CD4-positive, alpha-beta T cell treated with Interleukin-6 for 4 hours (primary cell): Measurements from ENCODE around the gene RHOG.

Experiments used
- DNase-seq: peaks from one replicate; pipeline ENCODE4 v3.0.0-alpha.2; 2020; ENCODE audit warnings: mixed read lengths

Gene RHOG

DNA sequence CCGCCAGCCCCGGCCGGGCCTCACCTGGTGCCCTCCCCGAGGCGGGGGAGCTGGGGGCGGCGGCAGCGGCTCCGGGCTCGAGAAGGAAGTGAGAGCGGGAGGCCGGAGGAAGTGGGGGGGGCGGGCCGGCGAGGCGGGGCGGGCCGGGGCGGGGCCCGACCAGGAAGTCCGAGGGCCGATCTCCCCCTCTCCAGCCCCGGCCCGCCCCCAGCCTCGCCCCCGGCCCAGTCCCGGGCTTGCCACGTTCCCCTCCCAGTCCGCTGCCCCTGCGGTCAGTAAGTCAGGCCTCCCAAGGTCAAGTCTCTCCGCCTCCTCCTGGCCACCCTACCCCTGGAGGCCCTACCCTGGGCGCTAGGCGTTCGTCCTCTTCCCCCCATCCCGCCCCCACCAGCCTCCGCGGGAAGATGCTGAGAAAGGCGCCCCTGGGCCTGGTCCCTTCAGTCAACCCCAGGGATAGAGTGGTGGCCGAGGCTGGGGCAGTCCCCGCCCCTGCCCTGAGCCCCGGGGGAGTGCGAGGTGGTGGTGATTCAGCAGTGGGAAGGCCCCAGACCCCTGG, at the start of gene RHOG:
TSS of gene RHOG (minus strand) at position 90 of the 556 bp plus-strand sequence. CDS start 12,821 bp downstream, outside the sequence.
- DNase-seq = peak; percentile 73

DNA sequence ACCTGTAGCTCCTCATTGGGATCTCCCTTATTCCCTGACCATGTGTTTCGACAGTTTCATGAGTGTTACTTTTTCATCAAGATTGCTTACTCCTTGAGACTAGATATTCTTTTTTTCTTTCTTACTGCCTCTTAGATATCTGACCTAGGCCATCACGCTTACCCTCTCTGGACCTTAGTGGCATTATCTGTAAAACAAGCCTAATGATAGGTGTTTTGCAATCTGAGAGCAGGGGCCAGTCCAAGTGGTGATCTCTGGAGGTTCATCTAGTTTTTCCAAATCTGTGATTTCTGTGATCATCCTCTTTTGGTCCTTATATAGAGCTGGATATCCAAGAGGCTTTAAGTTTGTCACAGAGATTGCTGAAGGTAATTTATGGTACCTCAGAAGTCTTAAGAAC, 49.3 kb upstream of the RHOG start:
- DNase-seq = no peak

DNA sequence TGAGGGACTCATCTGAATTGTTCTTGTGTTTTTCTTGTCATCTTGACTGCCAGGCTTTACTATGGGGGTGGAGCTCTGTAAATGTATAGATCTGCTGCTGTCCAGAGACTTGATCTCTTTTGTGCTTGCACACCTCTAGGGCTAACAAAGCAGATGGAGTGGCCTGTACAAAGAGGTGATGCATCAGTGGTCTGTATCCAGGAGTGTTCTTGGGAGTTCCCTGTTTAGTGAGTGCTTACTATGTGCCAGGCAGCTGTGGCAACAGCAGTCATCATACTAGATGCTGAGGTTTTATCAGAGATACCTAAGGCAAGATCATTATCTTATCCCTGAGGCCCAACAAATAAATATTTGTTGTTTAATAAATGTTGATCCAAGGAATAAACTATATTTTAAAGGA, 48.1 kb upstream of the RHOG start:
- no peak for DNase-seq

DNA sequence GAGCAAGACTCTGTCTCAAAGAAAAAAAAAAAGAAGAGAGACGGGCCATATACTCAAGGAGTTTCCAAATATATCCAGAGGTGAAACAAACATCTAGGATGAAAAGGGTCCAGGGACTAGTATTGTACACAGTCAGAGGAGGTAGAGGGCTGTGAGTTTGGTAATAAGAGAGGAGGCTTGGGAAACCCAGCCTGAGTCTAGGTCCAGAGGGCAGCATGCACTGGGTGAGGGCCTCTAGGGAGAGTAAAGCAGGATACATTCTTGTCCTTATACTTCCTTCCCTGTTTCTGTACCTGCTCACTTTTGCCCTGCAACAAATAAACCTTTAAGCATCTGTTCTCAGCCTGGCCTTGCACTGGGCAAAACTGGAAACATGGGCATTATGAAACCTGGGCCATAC, 46.2 kb upstream of the RHOG start:
- no peak for DNase-seq

DNA sequence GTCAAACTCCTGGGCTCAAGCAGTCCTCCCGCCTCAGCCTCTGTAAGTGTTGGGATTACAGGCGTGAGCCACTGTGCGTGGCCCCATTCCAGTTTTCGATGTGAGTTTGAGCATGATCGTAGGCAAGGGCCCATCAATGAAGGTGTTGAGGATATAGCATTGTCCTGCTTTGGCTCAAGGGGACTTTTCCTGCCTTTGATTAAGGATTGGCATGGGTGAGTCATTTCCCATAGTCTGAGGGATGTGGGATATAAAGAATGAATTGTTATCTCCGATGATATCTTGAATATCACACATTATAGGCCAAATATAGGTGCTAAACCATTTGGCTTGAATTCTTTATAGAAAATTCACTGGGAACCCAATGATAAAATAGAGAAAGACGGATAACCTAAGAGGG, 45.1 kb upstream of the RHOG start:
- no peak for DNase-seq

DNA sequence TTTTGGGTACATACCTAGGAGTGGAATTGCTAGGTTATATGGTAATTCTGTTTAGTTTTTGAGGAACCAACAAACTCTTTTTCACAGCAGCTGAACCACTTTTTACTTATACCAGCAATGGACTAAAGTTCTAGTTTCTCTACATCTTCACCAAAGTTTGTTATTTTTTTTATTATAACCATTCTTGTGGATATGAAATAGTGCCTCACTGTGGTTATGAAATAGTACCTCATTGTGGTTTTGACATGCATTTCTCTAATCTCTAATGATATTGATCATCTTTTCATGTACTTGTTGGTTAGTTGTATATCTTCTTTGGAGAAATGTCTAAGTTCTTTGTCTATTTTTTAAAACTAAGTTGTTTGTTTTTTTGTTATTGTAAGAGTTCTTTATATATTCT, 41.9 kb upstream of the RHOG start:
- DNase-seq = no peak

DNA sequence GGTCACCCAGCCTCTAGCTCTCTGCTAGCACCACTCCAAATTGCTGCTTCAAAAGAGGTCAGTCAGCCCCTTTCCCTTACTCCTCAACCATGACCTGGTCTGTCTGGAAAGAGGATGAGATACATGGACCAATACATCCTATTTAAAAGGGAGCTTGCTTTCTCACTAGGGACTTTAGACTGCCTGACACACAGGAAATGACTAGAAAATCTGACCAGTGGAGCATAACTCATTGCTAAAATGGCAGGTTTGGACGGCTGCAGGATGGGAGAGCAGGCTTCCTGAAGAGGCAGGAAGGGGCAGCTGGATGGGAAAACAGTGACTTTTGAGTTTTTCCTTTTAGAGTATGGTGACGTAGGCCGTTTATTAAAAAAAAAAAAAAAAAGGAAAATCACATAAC, 40.0 kb upstream of the RHOG start:
- DNase-seq = no peak

DNA sequence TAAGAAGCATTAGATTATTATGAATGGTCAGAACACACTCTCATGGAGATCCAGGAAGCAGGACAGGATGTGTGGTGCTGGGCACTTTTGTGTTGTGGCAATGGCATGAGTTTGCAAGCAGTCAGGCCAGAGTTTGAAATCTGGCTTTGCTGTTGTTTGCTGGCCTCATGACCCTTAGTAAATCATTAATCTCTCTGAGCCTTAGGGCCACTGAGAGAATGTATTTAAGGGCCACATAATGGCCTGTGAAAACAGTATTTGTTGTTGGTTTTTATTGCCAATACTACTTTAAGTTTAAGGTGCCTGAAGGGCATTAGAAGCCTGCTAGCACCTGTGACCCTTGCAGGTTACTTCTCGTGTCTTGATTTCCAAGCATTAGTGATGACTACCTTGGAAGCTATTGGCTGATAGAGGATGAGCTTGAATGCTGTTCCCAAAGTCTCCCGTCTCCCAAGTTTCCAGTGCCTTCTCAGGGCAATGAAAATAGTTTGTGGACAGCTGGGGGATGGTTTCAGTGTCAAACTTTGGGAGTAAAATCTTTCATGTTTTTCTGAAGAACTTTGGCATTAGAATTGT, 39.3 kb upstream of the RHOG start:
- no peak for DNase-seq

DNA sequence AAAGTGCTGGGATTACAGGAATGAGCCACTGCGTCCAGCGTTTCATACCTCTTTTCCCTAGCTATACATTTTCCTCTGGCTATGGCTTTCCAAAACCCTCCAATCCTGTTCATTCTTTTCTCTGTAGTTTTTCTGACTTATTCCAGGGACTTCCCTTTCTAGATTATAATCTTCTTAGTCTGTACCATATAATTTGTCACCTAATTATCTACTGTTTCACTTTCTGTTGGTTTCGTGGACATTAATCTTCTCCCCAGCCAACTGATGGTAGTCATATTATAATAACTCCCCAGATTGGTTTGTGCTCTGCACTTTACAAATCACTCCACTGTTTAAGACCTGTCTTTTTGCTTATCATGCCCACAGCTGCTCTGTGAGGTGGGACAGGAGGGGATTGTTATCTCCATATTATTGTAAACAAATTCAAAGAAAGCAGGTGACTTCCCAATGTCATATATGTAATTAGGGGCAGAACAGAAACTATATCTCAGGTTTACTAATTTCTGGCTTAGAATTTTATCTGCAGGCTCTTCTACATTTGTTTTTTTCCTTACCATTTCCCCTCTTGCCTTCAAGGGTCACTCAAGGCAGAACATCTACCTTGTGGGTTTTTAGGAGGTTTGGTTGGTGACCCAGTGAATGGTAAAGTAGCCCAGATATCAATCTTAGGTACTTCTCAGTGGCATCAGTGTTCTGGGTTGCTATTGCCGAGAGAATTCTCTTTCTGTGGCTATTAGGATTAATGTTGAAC, 38.6 kb upstream of the RHOG start:
- no peak for DNase-seq

DNA sequence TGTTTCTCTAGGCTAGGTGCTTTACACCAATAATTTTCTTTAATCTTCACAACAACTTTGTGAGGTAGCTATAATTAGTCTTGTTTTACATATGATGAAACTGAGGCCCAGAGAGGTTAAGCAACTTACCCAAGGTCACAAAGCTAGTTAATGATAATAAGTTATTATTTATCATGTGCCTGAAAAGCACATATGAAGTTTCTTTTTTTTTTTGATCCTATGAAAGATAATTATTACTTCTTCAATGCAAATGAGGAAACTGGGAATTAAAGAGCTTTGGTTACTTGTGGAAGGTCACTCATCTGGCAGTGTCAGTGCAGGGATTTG, 37.5 kb upstream of the RHOG start:
- no peak for DNase-seq

DNA sequence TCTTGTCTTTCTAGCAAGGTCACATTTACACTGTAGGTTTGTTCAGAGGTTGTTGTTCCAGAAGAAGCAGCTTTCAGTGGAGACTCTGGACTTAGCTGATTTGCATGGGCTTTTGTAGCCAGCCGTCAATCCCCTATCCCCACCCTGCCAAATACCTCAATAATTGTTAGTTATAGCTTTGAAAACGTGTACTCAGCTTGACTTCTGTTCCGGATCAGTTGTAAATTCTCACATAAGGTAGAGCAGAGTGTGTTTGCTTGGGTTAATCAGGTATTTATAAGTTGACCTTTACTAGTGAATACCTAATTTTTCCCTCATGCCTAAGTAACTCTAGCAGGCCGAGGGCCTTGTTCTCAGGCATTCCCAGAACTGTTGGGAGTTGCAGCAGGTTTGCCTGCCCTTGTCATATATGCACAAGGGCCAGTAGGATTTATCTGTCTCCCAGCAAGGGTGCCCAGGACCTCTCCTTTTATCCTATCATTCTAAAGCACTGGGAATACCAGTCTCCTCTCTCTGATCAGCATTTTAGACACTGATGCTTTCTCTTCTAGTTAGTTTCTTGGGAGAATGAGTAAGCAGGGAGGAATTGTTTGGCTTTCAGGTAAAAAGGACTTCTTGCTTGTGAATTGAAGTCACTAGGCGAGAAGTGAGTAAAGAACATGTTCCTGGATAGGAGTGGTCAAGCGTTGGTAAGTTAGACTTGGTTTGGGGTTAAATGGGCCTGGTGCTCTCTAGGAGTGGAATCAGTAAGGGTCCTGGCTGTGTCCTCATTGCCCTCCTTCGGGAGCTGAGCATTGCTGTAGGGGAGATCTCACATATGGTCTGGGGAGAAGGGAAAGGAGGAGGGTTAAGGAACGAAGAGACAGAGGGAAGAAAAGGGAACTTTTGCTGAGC, 36.9 kb upstream of the RHOG start:
- no peak for DNase-seq

DNA sequence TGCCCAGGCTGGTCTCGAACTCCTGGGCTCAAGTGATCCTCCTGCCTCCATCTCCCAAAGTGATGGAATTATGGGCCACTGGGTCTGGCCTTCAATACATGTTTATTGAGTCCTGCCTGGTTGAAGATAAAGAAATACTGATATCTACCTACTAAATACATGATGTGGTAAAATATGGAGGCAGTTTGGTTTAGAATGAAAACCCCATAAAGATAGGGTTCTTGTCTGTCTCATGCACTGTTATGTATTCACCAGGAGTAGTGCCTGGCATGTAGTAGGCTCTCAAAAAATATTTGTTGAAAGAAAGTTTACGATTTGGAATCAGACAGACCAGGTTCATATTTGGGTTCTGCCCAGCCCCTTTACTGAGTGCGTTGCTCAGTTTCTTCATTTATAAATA, 35.9 kb upstream of the RHOG start:
- no peak for DNase-seq

DNA sequence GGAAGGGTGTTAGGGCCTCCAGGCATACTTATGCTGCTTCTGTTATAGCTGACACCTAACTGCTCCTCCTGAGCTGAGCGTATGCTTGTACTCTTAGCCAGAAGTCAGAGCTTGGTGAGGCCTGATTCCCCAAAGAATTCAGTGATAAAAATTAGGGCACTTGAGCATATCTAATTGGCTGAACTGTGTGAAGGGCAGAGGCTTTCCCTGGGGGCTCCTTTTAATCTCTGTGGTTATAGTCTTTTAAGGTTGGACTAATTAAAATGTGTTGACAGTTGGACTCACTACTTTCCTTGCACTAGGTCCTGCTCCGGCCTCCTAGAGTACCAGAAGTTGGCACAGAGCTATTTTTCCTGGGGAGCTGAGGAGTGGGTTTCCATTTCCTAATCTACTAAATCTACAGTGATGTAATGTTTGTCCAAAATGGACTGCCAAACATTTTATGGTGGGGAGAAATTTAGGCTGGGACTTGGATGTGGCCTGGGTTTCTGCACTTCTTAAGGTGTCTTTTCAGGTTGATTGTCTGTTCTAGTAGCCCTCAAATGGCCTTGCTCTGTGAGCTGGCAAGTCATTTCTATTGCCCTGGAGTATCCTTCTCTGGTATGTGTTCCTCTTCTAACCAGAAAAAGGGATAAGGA, 33.1 kb upstream of the RHOG start:
- DNase-seq = no peak

DNA sequence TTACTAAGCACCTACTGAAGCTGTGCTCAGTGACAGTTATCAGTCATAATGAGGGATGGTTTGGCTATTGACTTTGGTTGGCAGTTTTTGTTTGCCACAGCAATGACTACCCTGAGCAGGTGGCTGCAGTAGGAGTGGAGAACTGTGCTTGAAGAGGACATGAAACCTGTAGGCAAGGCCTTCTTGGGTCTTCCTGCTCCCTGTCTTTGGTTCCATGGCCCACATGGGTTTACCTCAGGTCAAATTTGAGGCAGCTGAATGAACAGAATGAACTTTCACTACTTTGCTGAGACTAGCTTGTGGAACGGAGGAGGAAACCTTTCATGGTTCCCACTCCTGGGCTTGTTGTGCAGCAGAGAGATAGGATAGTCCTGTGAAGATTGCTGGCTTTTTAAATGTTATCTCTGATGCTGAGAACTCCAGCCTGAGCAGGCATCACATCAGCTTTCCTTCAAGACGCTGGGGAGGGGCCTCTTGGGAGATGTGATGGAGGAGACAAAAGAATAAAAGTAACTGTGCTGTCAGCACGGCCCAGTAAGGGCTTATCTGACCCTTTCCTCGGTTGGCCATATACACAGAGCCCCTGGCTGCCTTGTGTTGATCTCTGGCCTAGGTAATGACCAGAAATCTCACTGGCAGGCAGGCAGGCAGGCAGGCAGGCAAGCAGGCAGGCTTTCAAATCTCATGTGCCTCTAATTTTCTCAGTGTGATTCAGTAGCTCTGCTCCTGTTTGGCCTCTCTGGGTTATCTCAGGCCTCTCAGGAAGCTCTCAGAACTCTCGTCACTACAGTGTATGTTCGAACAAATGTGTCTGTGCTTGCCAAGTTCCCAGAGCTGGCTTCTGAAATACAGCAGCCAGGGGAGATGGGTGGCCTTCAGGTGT, 26.7 kb upstream of the RHOG start:
- DNase-seq = peak; percentile 27

DNA sequence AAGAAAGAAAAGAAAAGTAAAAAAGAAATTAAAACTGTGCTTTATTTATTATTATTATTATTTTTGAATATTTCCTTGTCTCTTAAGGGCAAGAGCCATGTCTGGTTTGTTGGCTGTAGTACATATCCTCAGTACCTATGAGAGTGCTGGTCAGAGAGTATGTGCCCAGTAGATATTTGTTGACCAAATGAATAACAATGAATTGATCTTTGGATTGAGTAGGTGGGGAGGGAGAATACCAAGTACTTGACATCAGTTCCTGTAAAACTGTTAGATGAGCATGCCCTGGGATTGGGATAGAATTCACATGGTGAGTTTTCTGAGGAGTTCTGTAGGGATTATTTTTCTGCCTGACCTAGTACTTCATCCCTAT, 26.1 kb upstream of the RHOG start:
- no peak for DNase-seq

DNA sequence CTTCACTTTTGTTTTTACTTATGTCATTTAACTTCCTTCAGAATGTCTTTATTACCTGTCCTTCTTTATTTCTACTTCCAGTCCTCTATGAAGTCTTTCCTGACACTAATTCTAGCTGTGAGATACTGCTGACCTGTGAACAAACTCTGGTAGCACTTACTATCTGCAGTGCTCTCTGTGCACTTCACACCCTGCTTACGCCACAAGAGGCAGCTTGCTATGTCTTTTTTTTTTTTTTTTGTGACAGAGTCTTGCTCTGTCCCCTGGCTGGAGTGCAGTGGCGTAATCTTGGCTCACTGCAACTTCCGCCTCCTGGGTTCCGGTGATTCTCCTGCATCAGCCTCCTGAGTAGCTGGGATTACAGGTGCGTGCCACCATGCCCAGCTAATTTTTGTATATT, 25.4 kb upstream of the RHOG start:
- DNase-seq = no peak

DNA sequence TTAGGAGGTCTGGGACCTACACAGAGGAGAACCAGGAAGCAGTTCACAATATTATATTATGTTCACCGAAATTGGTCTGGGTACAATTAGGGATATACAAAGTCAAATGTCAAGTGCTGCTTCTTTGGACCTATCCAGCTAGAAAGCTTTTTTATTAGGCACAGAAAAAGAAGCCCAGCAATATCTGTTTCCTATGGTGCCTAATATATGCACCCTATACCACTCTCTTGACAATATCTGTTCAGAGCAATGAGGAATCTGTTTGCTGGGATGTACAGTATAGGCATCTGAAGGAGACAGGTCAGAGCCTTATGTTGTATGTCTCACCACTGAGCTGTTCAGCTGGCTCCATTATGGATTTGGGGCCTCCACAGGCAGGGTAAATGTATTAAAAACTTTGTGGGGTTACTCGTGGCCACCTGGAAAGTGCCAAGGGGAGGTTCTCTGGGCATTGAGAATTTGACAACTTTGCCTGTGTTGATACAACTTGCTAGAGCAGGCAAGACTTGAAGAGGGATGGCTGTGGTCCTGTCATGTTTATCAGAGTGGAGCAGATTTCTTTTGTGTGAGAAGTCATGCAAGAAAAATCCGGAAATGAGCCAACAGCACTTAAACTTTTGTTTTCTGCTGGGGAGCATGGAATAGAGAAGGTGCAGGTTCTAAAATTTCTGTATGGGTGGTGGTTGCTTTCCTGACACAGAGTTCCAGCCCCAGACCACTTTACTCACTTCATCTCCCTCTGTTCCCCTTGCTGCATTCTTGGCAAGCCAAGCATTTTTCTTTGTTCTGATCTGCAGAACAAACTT, 24.8 kb upstream of the RHOG start:
- peak; percentile 31 for DNase-seq

DNA sequence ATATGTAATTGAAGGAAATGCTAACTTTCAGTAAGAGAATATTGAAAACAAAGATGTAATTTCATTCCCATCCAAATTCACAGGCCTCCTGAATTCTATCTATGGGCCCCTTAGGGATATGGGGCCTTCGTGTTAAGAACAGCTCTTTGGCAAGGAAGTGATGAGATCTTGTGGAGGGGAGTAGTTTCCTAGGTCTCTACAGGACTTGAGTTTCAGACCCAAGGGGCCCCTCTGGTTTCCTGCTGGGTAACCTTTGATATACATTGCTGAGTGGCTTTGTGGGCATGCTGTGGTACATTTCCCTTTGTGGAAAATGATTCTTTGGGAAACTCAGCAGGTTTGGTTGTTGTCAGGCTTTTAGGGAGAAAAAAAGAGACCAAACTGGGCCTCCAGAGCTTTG, 20.9 kb upstream of the RHOG start:
- DNase-seq = peak; percentile 39

DNA sequence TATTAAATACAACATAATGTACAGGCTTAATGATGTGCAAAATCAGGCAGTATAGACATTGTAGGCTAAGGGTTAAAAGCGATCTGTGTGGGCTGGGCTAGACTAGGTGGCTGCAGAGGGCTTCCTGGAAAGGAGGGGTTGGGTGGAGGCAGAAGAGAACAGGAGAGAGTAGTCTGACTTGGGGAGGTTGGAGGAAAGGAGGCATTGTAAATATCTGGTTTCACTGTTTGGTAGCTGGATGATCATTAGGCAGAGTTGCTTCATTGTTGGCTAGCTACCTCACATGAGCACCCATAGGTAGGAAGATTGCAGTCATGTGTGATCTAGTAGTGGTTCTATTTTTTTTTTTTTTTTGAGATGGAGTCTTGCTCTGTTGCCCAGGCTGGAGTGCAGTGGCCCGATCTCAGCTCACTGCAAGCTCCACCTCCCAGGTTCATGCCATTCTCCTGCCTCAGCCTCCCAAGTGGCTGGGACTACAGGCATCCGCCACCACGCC, 20.2 kb upstream of the RHOG start:
- DNase-seq = peak; percentile 55

DNA sequence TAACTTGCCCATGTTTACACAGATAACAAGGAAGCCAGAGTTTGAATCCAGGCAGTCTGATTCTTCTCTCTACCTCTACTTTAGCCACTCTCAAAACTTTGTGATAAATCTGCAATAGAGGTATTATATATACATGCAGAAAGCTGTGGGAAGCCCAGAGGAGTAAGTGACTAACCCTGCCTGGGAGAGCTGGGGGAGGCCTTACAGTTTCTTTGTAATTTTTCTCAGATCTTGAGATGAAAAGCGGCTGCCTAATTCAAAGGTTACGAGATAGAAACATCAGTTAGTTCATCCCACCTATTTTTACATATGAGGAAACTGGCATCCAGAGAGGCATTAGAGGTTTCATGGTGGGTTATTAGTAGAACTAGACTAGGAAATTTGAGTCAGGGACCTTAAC, 19.6 kb upstream of the RHOG start:
- peak; percentile 64 for DNase-seq

DNA sequence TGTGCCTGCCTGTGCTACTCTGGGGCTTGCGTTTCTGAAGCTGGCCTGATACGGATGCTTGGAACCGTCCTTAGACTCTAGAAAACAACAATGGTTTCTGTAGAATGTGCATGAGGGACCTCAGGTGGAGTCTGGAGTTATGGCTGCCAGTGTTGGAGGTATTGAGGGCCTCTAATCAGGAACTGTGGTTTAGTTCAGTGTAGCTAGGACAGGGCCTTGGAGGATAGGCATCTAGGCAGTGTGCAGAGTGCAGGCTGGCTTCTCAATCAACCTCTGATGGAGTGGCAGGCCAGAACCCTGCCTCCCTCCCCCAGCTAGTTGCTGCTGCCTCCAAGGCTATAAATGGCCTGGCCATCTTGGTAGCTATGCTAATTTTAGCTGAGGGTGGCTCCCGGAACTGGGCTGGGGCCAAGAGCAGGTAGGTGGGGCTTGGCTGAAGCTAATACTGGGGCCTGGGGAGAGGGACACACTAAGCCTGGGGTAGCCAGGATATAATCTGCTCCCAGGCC, 18.7 kb upstream of the RHOG start:
- no peak for DNase-seq
